Liver (tissue), 9 donors: ENCODE data around the gene UBR4. TPM values are rescaled to one million over a fixed set of nuclear protein-coding genes. Genes with fewer than 3 reads are reported as not detected.

Source experiments
- DNase-seq: peaks from one replicate; pipeline ENCODE4 v3.0.0-alpha.2; 2017; ENCODE audit warnings: low spot score
- H3K27ac ChIP-seq, 2 donors: one replicate each; pipeline ENCODE4 v1.7.0; 2013; ENCODE audit warnings: inconsistent platforms in 2 of 2, low read length in 2 of 2, control low read depth in 1 of 2, low read depth in 1 of 2, mild to moderate bottlenecking in 1 of 2
- H3K27me3 ChIP-seq, 4 donors: one replicate each; pipeline versions ENCODE4 v1.6.1 to v1.7.0; 2013; ENCODE audit warnings: low read length in 3 of 4, inconsistent platforms in 1 of 4, mild to moderate bottlenecking in 1 of 4, moderate library complexity in 1 of 4; ENCODE audit not compliant: control insufficient read depth in 4 of 4, insufficient read depth in 4 of 4
- H3K36me3 ChIP-seq, 4 donors: one replicate each; pipeline versions ENCODE4 v1.6.1 to v1.7.0; 2013; ENCODE audit warnings: low read length in 3 of 4, mild to moderate bottlenecking in 3 of 4, low read depth in 1 of 4, moderate library complexity in 1 of 4; ENCODE audit not compliant: control insufficient read depth in 4 of 4, insufficient read depth in 3 of 4
- H3K4me1 ChIP-seq, 4 donors: one replicate each; pipeline versions ENCODE4 v1.6.1 to v1.7.0; 2013; ENCODE audit warnings: low read length in 3 of 4, mild to moderate bottlenecking in 3 of 4, moderate library complexity in 1 of 4; ENCODE audit not compliant: control insufficient read depth in 4 of 4, insufficient read depth in 4 of 4
- H3K4me3 ChIP-seq, 3 donors: one replicate each; pipeline versions ENCODE4 v1.6.1 to v1.7.0; 2013; ENCODE audit warnings: low read length in 3 of 3, control low read depth in 1 of 3, low read depth in 1 of 3, mild to moderate bottlenecking in 1 of 3
- H3K9ac ChIP-seq, 2 donors: one replicate each; pipeline ENCODE4 v1.7.0; 2013; ENCODE audit warnings: low read length in 2 of 2, mild to moderate bottlenecking in 2 of 2, moderate library complexity in 2 of 2, control low read depth in 1 of 2, low read depth in 1 of 2
- H3K9me3 ChIP-seq, 4 donors: one replicate each; pipeline versions ENCODE4 v1.6.1 to v1.7.0; 2013; ENCODE audit warnings: low read length in 3 of 4; ENCODE audit not compliant: control insufficient read depth in 4 of 4
- ATF3 ChIP-seq: IDR thresholded peaks from 2 replicates; pipeline ENCODE4 v1.6.1; 2016; ENCODE audit warnings: antibody characterized with exemption
- CTCF ChIP-seq: fragments of 150-350 bp; IDR thresholded peaks from 2 replicates; pipeline ENCODE4 v1.5.1; 2017; ENCODE audit warnings: improper control_type of control experiment, low read depth, low read length; ENCODE audit not compliant: missing input control
- EGR1 ChIP-seq, 2 donors: IDR thresholded peaks; 2 replicates each; pipeline ENCODE4 v1.6.1; 2016 to 2018; ENCODE audit warnings: antibody characterized with exemption in 2 of 2, low read depth in 2 of 2
- FOXA1 ChIP-seq: IDR thresholded peaks from 2 replicates; pipeline ENCODE4 v1.6.1; 2016; ENCODE audit warnings: antibody characterized with exemption
- FOXA2 ChIP-seq: IDR thresholded peaks from 2 replicates; pipeline ENCODE4 v1.6.1; 2016; ENCODE audit warnings: antibody characterized with exemption
- GABPA ChIP-seq, 2 donors: IDR thresholded peaks in 1 of 2; conservative IDR thresholded peaks in 1 of 2; 2 replicates each; pipeline ENCODE4 v1.6.1; 2016; ENCODE audit warnings: antibody characterized with exemption in 2 of 2, mild to moderate bottlenecking in 1 of 2, moderate library complexity in 1 of 2
- HNF4A ChIP-seq, 2 donors: conservative IDR thresholded peaks; 2 replicates each; pipeline ENCODE4 v1.6.1; 2016; ENCODE audit warnings: antibody characterized with exemption in 2 of 2, mild to moderate bottlenecking in 2 of 2
- HNF4G ChIP-seq: IDR thresholded peaks from 2 replicates; pipeline ENCODE4 v1.6.1; 2016; ENCODE audit warnings: antibody characterized with exemption
- JUND ChIP-seq, 2 donors: IDR thresholded peaks; 2 replicates each; pipeline ENCODE4 v1.6.1; 2016; ENCODE audit warnings: antibody characterized with exemption in 2 of 2
- MAX ChIP-seq: IDR thresholded peaks from 2 replicates; pipeline ENCODE4 v1.6.1; 2016; ENCODE audit warnings: antibody characterized with exemption
- NR2F2 ChIP-seq: IDR thresholded peaks from 2 replicates; pipeline ENCODE4 v1.6.1; 2016; ENCODE audit warnings: antibody characterized with exemption
- RAD21 ChIP-seq, 2 donors: IDR thresholded peaks; 2 replicates each; pipeline ENCODE4 v1.6.1; 2016; ENCODE audit warnings: antibody characterized with exemption in 2 of 2, mild to moderate bottlenecking in 2 of 2
- REST ChIP-seq: IDR thresholded peaks from 2 replicates; pipeline ENCODE4 v1.6.1; 2016; ENCODE audit warnings: antibody characterized with exemption, mild to moderate bottlenecking
- RXRA ChIP-seq, 2 donors: IDR thresholded peaks; 2 replicates each; pipeline ENCODE4 v1.6.1; 2017 to 2018; ENCODE audit warnings: antibody characterized with exemption in 2 of 2, mild to moderate bottlenecking in 1 of 2
- SP1 ChIP-seq: IDR thresholded peaks from 2 replicates; pipeline ENCODE4 v1.6.1; 2018; ENCODE audit warnings: antibody characterized with exemption, mild to moderate bottlenecking
- TAF1 ChIP-seq: conservative IDR thresholded peaks from 2 replicates; pipeline ENCODE4 v1.6.1; 2016; ENCODE audit warnings: antibody characterized with exemption, mild to moderate bottlenecking
- YY1 ChIP-seq: IDR thresholded peaks from 2 replicates; pipeline ENCODE4 v1.6.1; 2016; ENCODE audit warnings: antibody characterized with exemption, mild to moderate bottlenecking
- ZBTB33 ChIP-seq: IDR thresholded peaks from 2 replicates; pipeline ENCODE4 v1.6.1; 2016; ENCODE audit warnings: antibody characterized with exemption
- WGBS: extraction: QIAGEN DNeasy Blood & Tissue Kit; methylation state at CpG from one replicate; pipeline ENCODE4 v1.1.7; 2013; 5-methylcytosine and 5-hydroxymethylcytosine counted together
- polyA plus RNA-seq, 2 donors: library from polyadenylated mRNA; stranded (reverse) in 1 of 2; unstranded in 1 of 2; fragments of 200-250 nt in 1 of 2; fragments of >200 nt in 1 of 2; fragmentation: Nextera tagmentation in 1 of 2; extraction: Ambion mirVana in 1 of 2; gene quantifications; one replicate each; pipeline versions ENCODE4 v1.2.1 to v1.2.3, GENCODE V29; 2013 to 2015
- total RNA-seq, 2 donors: library from RNA; depleted of rRNA; stranded (reverse); fragments of >200 nt; gene quantifications; one replicate each; pipeline ENCODE4 v1.2.3, GENCODE V29; 2014
- donor health status: healthy.
- donor health status: healthy.
- donor health status: healthy.
- donor health status: healthy.
- donor health status: healthy.

The UBR4 gene
- total and polyA plus RNA-seq, 4 donors: 45.4 to 156 (median 86.9) TPM

- TF ChIP-seq CTCF: no peak
- TF ChIP-seq FOXA2: peak; percentile 74
- no peak for TF ChIP-seq NR2F2
- TF ChIP-seq SP1: peak; percentile 29
- TF ChIP-seq HNF4A (conservative IDR thresholded peaks at IDR 0.05): peak; percentile 31
Measured at GRCh38 chr1:19073311-19074186, 136.5 kb downstream of the UBR4 start (continued).

GRCh38 chr1:19072285-19072981 is 137.6 kb downstream of the UBR4 start:
- no peak for DNase-seq
- no peak overlapping the region for H3K27ac ChIP-seq
- no peak overlapping the region for H3K9ac ChIP-seq
- peaks cover 31 to 82% (median 71%) of the 10 kb centered on the region in 4 donors for H3K4me1 ChIP-seq
- TF ChIP-seq MAX (no peak), HNF4G (no peak), NR2F2 (no peak), HNF4A (conservative IDR thresholded peaks at IDR 0.05) (no peak), GABPA (IDR thresholded peaks at IDR 0.05 in 1 of 2, conservative IDR thresholded peaks at IDR 0.05 in 1 of 2) (no peak), REST (no peak), FOXA2 (no peak), CTCF (no peak), EGR1 (IDR thresholded peaks at IDR 0.05; ENCODE audit: low read depth in 2 of 2) (no peak), FOXA1 (no peak), ZBTB33 (no peak), ATF3 (no peak), SP1 (no peak), TAF1 (no peak), YY1 (no peak), JUND (IDR thresholded peaks at IDR 0.05) (no peak), RAD21 (IDR thresholded peaks at IDR 0.05) (no peak), RXRA (IDR thresholded peaks at IDR 0.05) (no peak)
- H3K27me3 ChIP-seq: no peaks in the 10 kb centered on the region
- H3K36me3 ChIP-seq: peaks cover 6 to 18% (median 16%) of the 10 kb centered on the region in 4 donors
- no peak overlapping the region for H3K4me3 ChIP-seq
- 83% methylated on average over 12 of the region's 12 CpGs for WGBS
- no peaks in the 10 kb centered on the region for H3K9me3 ChIP-seq
